NCI-H2029 (cell line): Measurements from ENCODE around the gene NCAPD3.
"Not testable (repeated sequence)": the region's sequence is repeated elsewhere in the genome, so short reads cannot be mapped to it uniquely, and the experiment has no call there.

Source experiments
- DNase-seq: peaks from one replicate; lab custom pipeline; 2025; lab: John Stamatoyannopoulos, UW

The NCAPD3 gene

GRCh38 chr11:134132808-134133207 lies 91.0 kb downstream of the NCAPD3 start:
- no peak for DNase-seq

GRCh38 chr11:134131628-134132244 lies 92.0 kb downstream of the NCAPD3 start:
- DNase-seq: no peak

- DNase-seq: no peak
These were observed 97.4 kb downstream of the NCAPD3 start for GRCh38 chr11:134126217-134126822.

GRCh38 chr11:134125507-134125906 lies 98.3 kb downstream of the NCAPD3 start:
- no peak for DNase-seq

GRCh38 chr11:134124660-134125451 lies 98.9 kb downstream of the NCAPD3 start:
- DNase-seq: no peak

- DNase-seq: no peak
These were observed 102.7 kb downstream of the NCAPD3 start for GRCh38 chr11:134120921-134121526.

GRCh38 chr11:134120143-134120850 lies 103.5 kb downstream of the NCAPD3 start:
- no peak for DNase-seq

GRCh38 chr11:134119094-134119493 lies 104.7 kb downstream of the NCAPD3 start:
- DNase-seq: no peak

GRCh38 chr11:134118006-134118405 lies 105.8 kb downstream of the NCAPD3 start:
- peak; percentile 6 for DNase-seq

GRCh38 chr11:134116210-134116609 lies 107.6 kb downstream of the NCAPD3 start:
- DNase-seq: no peak

- DNase-seq: not testable (repeated sequence)
These were observed 110.0 kb downstream of the NCAPD3 start for GRCh38 chr11:134113787-134114186.

- DNase-seq: no peak
These were observed 113.4 kb downstream of the NCAPD3 start for GRCh38 chr11:134110252-134110815.
